ENCODE results near the gene FBXO44.

Gene FBXO44

GRCh38 chr1:11640944-11641343 lies 13.7 kb upstream of the FBXO44 start:
- no peak for FAIRE-seq

GRCh38 chr1:11641776-11642305 lies 12.8 kb upstream of the FBXO44 start:
- FAIRE-seq: no peak

GRCh38 chr1:11642418-11643017 lies 12.2 kb upstream of the FBXO44 start:
- peak; percentile 87 for FAIRE-seq

GRCh38 chr1:11643782-11644181 lies 10.9 kb upstream of the FBXO44 start:
- no peak for FAIRE-seq

- FAIRE-seq: no peak
These were observed 9.4 kb upstream of the FBXO44 start for GRCh38 chr1:11645270-11645669.

GRCh38 chr1:11645670-11646265 lies 8.9 kb upstream of the FBXO44 start:
- no peak for FAIRE-seq

- FAIRE-seq: no peak
These were observed 8.4 kb upstream of the FBXO44 start for GRCh38 chr1:11646317-11646716.

GRCh38 chr1:11647333-11647732 lies 7.3 kb upstream of the FBXO44 start:
- no peak for FAIRE-seq

GRCh38 chr1:11648039-11648438 lies 6.6 kb upstream of the FBXO44 start:
- FAIRE-seq: no peak

- FAIRE-seq: no peak
These were observed 5.9 kb upstream of the FBXO44 start for GRCh38 chr1:11648732-11649158.

GRCh38 chr1:11649237-11649623 lies 5.4 kb upstream of the FBXO44 start:
- FAIRE-seq: no peak

- FAIRE-seq: no peak
These were observed 4.9 kb upstream of the FBXO44 start for GRCh38 chr1:11649624-11650330.

GRCh38 chr1:11650331-11650991 lies 4.2 kb upstream of the FBXO44 start:
- no peak for FAIRE-seq

- FAIRE-seq: no peak
These were observed 3.7 kb upstream of the FBXO44 start for GRCh38 chr1:11651017-11651416.

- no peak for FAIRE-seq
These were observed 2.4 kb upstream of the FBXO44 start for GRCh38 chr1:11652203-11652780.

- FAIRE-seq: no peak
These were observed 1.4 kb upstream of the FBXO44 start for GRCh38 chr1:11653101-11653860.

- no peak for FAIRE-seq
These were observed 878 bp upstream of the FBXO44 start for GRCh38 chr1:11653861-11654136.

GRCh38 chr1:11654939-11655808 lies 497 bp downstream of the FBXO44 start:
- no peak for FAIRE-seq

GRCh38 chr1:11657654-11658053 lies 3.0 kb downstream of the FBXO44 start:
- FAIRE-seq: no peak

- FAIRE-seq: no peak
These were observed 3.9 kb downstream of the FBXO44 start for GRCh38 chr1:11658542-11658941.

GRCh38 chr1:11659748-11660147 lies 5.1 kb downstream of the FBXO44 start:
- FAIRE-seq: no peak

- FAIRE-seq: no peak
These were observed 6.4 kb downstream of the FBXO44 start for GRCh38 chr1:11661103-11661502.
